Measurements from ENCODE around the gene NUAK2.

NUAK2 gene

DNA sequence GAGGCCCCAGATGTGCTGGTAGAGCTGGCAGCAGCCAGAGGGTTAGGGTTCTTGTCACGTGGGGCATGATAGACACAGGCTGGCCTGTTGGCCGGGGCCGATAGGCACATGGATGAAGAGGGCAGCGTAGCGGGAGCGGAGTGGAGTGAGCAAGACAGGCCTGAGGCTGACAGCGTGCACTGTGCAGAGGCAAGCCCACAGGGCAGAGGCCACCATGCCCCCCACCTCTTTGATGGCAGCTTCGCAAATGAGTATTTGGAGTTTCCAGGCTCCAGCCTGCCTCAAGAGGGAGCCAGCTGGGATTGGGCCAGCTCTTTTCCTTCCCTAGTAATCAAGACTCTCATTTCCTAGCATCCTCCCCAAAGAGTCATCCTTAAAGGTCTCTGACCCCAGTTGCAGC is 50.3 kb downstream of the NUAK2 start:
- no peak for DNase-seq

DNA sequence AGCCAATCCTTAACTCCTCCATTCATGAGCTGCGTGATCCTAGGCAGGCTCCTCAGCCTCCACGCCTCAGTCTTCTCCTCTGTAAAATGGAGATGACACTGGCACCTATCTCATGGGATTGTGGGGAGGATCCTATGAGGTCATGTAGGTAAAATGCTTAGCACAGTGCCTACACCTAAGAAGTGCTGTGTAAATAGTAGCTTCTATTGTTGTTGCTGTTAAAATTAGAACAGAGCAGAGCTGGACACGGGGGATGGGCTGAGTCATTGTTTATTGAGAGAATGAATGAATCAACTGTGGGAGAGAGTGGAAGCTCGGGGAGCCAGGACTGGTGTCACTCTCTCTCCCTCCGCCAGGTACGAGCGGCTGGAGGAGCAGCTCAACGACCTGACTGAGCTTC is 50.8 kb downstream of the NUAK2 start:
- DNase-seq: no peak

GRCh38 chr1:205270271-205270670 is 51.3 kb downstream of the NUAK2 start:
- DNase-seq: no peak

- DNase-seq: no peak
Observed at GRCh38 chr1:205269711-205270110, 51.8 kb downstream of the NUAK2 start.

- DNase-seq: no peak
Observed at GRCh38 chr1:205268846-205269680, 52.5 kb downstream of the NUAK2 start.

- no peak for DNase-seq
Observed at GRCh38 chr1:205267306-205267902, 54.1 kb downstream of the NUAK2 start.

DNA sequence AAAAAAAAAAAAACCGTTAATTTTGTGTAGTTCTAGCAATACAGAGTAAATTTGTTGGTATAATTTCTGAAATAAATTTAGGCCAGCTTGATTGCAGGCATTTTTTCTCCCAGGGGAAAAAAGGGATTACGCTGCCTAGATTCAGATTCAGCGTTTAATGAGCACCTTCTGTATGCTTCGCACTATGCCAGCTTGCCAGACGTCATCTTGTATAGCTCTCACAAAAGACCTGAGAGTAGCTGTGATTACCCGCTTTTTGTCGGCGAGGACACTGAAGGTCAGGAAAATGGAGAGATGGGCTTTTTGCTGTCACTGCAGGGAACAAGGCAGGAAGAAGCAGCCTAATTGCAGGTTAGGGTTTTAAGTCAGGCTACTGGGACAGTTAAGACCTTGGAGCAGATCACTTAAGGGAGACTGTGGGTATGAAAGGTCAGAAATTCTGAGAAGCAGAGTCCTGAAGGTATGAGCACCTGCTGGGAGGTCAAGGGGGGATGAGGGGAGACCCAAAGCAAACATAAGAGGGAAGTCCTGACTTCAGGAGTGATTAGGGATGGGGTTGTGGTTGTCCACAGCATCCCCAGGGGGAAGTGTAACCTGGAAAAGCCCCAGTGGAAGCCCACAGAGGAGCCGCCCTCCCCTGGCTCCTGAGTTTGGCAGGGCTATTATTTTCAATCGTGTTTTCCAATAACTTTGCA is 54.8 kb downstream of the NUAK2 start:
- DNase-seq: no peak

DNA sequence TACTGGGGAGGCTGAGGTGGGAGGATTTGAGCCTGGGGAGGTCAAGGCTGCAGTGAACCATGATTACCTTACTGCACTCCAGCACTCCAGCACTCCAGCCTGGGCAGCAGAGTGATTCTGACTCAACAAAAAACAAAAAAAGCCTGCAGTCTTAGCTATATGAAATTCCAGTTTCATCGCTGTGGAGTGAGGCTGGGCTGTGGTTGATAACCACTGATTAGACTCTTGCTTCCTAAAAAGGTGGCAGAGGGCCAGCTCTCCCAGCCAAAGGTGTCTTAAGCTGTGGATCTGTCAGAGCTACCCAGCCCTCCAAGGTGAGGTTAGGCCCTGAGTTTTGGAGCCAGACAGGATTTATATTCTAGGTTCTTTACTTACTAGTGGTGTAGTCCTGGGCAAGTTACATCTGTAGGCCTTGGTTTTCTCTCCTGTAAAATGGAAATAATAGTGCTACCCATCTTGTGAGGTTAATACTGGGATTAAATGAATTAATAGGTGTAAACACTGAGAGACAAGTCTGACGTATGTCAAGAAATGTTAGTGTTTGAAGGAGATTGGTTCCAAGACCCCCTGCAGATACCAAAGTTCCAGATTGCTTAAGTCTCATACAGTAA is 57.9 kb downstream of the NUAK2 start:
- no peak for DNase-seq

- DNase-seq: no peak
Observed at GRCh38 chr1:205262731-205263171, 58.8 kb downstream of the NUAK2 start.

DNA sequence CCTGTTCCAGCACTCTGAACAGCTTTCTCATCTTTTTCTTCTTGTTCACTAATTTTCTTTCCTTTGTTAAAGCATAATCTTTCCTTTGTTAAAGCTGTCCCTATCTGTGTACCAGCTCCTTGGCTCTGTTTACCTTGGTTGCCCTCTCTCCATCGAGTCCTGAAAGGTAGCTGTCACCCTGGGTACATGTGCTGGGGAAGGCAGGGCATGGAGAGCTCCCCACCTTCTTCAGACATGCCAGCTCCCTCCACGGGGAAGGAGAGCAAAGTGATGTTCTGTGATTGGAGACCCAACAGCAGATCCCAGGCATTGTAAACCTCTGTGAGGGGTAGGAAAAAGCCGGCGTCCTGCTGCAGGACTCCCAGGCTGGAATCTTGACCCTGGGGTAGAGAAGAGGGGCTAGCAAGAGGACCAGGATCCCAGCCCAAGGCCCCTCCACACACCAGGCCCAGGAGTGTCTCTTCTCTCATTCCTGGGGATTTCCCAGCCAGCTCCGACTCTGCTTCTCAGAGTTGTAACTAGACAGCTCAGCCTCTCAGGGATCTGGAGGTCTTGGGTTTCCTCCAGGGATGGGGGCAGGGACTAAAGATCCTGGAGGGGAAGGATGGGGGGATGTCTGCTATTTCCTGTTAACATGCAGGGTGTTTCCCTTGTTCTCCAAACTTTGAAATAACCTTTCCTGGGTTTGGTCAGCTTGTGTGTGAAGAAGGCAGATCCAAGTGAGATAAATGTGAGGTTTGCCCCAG is 59.4 kb downstream of the NUAK2 start:
- no peak for DNase-seq

DNA sequence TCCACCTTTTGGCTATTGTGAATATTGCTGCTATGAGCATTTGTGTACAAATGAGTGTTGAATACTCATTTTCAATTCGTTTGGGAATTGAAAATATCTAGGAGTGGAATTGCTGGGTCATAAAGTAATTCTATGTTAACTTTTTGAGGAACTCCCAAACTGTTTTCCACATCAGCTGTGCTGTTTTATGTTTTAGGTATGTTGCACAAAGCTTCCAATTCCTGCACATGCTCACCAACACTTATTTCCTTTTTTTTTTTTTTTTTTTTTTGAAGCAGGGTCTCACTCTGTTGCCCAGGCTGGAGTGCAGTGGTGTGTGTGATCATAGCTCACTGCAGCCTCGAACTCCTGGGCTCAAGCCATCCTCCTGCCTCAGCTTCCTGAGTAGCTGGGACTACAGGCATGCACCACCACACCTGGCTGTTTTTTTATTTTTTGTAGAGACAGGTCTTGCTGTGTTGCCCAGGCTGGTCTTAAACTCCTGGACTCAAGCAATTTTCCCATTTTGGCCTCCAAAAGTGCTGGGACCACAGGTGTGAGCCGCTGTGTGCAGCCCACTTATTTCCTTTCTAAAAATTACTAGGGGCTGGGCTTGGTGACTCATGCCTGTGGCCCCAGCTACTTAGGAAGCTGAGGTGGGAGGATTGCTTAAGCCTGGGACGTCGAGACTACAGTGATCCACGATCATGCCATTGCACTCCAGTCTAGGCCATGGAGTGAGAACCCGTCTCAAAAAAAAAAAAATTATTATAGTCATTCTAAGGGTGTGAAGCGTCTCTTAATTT is 60.4 kb downstream of the NUAK2 start:
- DNase-seq: no peak

GRCh38 chr1:205259998-205260397 is 61.5 kb downstream of the NUAK2 start:
- no peak for DNase-seq

DNA sequence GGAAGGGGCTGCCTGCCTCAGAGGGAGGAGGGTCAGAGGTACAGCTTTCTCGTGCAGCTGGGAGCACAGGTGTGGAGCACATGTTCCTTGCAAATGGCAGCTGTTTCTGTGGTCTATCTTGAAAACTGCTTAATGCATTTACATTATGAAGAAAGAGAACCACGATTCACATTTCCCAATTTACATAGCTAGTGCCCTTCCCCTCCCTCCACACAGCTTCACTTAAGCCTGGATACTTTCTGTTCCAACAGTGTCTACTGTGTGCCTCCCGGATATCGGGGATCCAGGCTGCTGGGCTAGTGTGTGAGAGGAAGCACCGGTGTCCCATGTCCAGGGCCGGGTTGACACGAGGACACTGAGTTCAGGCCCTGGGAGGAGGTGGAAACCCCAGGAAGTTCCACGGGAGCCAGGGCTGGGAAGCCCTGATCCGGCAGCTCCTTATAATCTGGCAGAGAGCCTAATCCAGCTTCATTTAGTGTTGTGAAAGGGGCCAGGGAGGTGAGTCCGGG is 62.2 kb downstream of the NUAK2 start:
- no peak for DNase-seq

- DNase-seq: no peak
Observed at GRCh38 chr1:205258719-205259118, 62.8 kb downstream of the NUAK2 start.

DNA sequence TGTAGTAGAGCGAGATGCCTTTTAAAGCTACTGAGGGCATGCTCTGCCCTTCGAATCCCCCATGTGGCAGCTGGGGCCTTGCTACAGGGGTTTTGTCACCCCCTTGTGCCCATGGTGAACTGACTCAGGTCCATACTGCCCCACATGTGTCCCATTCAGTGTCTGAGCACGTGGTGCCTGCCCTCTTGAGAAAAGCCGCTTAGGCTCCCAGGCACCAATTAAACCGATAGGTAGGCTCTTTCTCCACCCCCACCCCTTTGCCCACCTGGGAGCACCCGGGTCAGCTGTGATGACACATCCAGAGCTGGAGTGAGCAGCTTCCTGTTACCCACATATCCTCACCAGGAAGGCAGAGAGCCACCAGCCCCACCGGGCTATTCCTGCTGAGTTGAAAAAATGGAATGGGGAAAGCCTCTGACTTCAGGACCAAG is 63.3 kb downstream of the NUAK2 start:
- no peak for DNase-seq

DNA sequence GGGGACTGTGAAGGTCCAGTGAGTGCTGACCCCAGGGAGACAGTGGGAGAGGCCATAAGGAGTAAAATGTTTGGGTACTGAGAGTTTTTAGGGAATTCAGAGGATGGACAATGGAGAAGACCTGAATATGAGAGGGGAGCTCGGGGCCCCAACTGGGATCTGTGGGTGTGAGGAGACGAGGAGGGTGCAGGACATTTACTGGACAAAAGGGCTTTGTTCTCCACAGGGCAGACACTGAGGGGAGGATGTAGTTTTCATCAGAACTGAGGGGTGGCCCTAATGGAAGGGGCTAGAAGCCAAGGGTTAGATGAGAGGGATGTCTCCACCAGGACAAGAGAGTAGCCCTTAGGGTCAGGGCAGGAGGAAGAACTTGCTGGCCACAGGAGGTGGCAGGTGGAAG is 63.8 kb downstream of the NUAK2 start:
- DNase-seq: no peak

DNA sequence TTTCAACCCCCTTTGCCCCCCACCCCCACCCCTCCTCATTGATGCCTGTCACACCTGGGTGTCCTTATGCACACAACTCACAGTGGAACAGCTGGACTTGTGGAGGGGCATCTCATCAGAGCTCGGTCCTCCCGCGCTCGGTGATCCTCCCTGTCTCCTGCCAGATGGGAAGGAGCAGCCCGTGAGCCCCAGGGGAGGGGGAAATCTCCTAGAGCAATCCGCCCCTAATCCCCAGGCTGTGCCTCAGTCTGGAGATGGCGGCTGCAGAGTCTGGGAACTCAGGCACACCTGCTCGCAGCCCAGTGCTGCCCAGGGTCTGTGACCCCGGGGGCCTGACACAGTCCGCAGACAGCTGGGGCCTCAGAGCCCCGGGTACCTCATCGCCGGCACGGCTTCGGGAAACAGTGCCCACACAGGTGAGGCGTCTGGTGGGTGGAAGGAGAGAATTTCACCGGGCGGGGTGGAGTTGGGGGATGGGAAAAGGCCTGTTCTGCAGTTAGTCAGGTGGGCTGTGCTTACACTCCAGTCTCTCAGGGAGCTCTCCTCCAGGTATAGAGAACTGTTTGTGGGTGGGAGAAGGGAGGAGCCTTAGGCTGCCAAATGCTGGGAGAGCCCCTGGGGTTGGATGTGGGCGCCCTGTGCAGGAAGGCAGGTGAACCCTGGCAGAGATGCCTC is 64.5 kb downstream of the NUAK2 start:
- no peak for DNase-seq

GRCh38 chr1:205255941-205256780 is 65.4 kb downstream of the NUAK2 start:
- no peak for DNase-seq

Measured in activated gamma-delta T cell (primary cell).